Midbrain (tissue), 1 donor: Measurements from ENCODE around the gene CDX1.

Experiments
- DNase-seq: peaks from one replicate; lab custom pipeline; 2025; lab: John Stamatoyannopoulos, UW

The CDX1 gene

DNA sequence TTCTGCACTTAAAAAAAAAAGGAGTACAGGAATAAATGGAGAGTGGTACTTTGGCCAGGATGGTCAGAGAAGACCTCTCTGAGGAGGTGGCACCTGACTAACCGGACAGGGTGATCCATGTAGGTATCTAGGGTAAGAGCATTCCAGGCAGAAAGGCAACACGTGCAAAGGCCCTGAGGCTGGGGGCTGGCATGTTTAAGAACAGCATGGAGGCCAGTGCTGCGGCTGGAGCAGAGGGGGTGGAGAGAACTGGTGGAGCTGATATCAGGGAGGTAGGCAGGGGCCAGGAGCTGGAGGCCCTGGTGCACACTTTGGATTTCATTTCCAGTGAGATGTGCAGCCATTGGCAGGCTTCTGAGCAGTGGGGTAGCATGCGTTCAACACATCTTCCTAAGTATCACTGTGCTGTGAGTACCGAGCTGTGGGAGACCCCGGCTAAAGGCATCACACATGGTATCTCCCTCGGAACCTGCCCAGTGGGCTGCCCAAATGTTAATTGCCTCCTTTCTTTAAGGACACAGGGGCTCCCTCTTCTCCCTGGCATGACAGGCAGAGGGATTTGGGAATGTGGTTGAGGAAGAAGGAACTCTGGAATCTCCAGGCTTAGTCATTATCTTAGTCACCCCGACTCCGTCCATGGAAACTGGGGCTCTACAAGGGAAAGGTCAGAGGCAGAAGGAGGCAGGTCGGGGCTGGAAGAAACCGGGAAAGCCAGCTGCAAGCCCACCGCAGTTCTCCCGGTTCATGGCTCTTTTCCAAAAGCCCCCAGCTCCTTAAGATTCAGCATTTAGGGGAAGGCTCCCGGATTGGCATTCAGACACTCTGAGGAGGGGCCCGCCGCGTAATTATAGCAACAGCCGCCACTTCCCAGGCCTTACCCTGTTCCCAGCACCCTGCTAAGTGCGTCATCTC, 41.9 kb downstream of the CDX1 start:
- DNase-seq, result no peak

DNA sequence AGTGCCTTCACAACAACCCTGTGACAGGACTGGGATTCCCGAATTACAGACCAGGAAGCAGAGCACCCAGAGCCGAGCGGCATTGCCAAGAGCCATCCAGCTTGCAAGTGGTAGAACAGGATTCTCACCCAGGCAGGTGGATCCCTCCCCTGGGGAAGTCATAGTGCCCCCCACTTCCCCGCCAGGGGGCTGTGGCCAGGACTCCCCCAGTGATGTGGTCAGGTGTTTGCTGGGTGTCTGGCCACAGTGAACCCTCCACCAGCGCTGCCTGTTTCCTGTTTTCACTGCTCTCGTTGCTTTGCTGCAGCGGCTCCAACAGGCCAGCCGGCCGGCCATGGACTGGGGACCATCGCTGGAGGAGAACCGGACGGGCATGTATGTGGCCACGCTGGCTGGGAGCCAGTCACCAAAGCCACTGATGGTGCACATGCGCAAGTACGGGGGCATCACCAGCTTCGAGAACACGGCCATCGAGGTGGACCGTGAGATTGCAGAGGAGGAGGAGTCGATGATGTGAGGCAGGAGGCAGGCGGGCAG, 42.6 kb downstream of the CDX1 start:
- no peak for DNase-seq

DNA sequence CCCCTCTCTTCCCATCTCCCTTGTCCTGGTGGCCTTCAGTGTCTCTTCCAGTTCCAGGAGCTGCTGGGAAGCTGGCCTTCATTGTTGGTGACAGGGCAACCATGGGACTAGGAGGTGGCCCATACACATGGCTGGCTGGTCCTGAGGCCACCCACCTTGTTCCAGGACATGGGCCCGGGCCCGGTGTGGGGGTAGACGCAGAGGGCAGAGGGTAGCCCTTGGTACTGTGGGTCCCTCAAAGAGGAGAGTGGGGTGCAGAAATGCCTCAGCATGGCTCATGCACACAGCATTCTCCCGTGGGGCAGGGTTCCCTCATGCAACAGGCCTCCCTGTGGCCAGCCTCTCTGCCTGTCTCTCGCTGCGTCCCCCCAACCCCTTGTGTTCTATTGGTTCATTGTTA, 44.1 kb downstream of the CDX1 start:
- DNase-seq, result no peak

DNA sequence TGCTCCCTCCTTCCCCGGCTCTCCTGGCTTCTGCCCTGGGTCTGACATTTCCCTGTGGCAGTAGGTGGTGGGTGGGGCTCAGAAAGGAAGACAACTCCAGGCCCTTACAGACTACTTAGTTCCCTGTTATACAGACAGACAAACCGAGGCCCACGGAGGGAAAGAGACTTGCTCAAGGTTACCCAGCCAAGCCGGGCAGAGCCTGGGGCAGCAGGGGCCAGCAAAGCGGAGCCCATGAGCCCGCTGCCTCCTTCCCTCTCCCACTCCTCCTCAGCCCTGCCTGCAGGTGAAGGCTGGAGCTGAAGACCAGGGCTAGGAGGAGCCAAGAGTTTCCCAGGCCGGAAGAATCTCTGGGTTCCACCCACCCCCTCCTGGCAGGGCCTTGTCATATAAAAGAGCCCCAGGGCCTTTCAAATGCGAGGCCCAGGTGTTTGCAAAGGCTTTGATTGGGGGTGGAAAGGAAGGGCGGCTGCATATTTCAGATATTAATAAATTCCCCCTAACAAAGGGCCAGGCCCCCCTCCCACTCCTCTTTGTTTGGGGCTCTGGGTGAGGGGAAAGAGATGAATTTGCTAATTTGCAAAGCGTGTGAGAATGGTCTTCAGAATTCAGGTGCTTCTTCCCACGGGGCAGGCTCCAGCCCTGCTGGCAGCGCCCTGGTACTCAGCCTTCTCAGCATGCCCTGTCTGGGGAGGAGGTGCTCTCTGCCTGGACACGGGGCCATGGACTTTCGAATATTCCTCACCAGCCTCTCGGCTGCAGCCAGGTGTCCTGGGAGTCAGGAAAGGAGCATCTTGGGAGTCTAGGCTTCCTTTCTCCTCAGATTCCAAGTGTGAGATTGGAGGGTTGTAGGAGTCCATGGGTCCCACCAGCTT, 44.8 kb downstream of the CDX1 start:
- no peak for DNase-seq

DNA sequence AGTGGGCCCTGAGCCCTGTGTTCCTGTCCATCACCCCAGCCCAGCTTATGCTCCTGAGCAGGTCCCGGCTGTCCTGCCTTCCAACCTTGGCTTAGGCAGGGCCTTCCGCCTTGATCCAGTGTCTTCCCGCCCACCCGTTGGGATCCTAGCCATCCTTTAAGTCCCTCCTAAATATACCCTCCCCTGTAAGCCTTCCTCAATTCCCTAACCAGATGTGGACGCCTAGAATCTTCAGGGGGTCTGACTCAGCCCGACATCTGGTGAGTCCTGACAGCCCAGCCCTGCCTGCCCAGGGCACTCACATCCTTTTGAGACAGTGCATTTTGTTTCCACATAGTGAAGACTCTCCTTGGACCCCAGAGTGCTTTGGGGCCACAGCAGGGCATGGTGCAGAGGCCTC, 47.0 kb downstream of the CDX1 start:
- no peak for DNase-seq

DNA sequence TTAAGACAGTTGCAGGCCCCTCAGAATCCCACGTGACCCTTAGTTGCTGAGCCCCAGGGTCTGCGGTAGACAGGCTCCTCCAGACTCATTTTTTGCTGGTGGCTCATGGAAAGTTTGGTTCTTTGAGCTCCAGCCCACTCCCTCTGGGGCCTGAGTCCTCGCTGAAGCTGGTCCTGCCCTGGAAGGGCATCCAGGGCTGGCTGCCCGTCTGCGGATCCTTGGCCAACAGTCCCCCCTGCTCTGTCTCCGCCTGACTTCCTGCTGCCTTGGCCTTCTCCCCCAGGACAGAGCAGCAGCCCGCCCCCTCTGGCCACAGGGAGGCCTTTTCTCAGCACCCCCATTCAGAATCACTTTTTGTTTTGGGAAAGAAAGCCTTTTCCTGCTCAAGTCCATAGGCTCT, 47.7 kb downstream of the CDX1 start:
- DNase-seq, result no peak

DNA sequence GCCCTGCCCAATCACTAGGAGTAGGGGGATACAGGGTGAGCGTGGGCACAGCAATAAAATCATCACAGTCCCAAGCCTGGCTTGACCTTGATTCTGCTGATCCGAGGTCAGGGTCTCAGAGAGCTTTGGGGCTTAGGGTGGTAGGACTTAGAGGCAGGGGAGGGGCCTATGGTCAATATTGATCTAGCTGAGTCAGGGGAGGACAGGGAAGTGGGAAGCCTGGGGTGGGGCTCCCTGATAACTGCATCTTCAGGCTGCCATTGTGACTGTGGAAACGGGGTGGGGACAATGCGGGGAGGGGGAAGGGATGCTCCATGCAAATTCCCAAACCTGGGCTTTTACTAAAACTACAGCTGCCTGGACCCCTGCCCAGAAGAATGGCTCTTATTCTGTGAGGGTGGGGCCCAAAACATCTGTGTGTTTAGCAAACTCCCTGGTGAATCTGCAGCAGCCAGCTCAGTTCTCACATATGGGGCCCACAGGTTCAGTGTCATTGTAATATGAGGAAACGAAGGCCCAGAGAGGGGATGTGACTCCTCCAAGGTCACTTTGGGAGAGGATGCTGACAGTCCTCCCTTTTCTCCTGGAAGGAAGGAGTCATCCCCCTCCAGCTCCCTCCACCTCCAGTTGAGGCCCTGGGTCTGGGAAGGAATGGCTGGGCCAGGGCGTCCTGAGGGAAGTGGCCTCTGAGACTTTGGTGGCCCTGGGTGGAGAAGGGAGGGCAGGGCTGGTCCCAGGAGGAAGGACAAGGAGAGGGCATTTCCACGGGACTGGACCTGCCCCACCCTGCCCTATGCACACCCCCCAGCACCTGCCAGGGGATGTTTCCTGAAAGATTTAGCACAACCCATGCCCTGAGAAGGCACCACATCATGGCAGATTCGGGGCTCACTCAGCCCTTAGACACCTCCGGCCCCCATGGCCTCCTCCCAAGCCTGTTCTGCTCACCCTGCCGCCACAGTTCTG, 49.7 kb downstream of the CDX1 start:
- DNase-seq, result no peak

DNA sequence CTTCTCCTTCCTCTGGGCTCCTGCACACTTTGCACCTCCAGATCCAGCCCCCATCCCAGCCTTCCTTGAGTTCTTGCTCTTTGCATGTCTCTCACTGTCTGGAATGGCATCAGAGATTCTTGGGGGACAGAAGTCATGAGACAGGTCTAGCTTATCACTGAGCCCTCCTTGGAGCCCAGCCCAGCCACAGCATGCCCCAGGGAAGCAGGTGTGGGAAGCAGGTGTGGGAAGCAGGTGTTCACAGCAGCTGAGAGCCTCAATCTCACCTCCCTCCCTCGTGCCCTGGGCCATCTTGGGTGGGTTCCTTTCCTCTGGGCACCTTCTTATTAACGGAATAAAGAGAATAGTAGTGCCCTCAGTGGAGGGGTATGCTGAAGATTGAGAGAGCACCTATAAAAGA, 50.5 kb downstream of the CDX1 start:
- DNase-seq, result no peak

DNA sequence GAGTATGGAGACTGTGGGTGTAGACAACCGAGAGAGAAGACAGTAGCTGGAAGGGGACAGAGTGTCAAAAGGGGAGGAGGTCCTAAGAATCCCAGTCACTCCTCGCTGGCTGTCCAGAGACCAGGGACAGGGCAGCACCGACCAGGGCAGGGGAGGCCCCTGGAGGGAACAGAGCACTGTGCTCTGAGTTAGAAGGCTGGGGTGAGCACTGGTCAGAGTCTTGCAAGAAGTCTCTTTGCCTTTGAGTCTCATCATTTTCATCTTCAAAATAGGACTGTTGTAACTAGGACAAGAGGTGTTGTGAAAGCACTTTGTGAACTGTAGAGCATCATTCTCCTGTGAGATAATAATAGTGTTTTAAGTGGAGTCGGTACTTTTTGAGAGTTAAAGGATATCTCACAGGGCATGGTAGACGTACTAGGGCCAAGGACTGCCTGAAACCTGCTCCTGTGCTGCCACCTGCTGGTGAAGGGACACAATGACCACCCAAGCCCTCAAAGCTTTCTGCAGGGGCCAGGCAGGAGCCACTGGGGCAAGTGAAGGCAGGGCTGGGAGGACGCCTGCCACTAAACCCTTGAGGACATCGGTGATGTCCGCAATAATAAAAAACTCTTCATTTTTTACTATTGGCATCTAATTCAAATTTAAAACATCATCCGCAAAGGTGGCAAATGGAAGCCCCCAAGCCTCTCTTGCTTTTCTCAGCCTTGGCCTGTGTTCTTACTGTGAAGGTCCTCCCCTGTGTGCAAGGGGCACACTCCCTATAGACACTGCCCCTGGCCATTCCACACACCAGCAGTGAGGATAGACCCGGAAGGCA, 51.5 kb downstream of the CDX1 start:
- peak; percentile 84 for DNase-seq

DNA sequence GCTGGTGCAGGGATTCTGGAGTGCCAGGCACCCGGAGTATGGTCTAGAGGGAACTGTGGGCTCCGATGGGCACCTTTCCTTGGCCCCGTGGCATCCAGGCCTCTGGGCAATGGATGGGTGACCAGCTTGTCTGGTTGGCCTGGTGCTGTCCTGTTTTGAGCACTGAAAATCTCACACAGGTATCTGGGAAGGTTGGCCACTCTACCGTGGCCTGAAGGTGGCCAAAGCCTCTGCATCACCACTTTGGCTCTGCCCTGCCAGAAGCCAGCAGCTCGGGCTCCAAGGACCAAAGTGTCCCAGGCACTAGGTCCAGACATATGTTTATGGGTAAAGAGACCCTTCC, 52.1 kb downstream of the CDX1 start:
- no peak for DNase-seq

DNA sequence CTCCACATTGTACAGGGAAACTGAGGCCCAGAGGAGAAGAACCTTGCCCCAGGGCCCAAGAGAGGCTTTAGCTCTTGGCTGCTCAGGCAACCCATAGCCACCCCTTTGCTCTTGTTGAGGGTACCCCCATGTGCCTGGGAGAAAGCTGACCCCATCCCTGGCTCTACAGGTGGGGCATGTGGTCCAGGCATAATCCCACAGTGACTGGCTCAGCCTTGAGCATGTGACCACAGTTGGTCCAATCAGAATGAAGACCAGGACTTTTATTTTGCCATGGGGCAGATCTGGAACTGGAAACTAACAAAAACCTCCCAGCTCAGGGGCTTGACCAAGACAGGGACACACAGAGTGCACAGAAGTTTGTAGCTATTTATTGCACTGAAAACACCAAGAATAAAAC, 52.6 kb downstream of the CDX1 start:
- no peak for DNase-seq

DNA sequence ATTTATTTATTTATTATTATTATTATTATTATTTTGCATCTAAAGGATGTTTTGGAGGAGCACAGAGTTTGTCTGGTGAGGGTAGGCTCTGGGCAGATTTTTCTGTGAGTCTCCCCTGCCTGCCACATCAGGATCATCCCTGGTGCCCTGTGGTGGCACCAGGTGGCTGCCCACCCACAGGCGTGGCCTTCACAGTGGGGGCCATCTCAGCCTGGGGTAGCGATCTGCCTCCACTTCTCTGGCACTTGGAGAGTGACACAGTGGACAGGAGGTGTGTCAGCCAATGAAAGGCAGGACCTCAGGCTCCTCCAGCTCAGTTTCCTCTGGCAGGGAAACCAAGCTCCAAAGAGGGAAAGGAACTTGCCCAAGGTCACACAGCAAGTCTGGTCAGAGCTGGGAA, 53.3 kb downstream of the CDX1 start:
- DNase-seq, result no peak

DNA sequence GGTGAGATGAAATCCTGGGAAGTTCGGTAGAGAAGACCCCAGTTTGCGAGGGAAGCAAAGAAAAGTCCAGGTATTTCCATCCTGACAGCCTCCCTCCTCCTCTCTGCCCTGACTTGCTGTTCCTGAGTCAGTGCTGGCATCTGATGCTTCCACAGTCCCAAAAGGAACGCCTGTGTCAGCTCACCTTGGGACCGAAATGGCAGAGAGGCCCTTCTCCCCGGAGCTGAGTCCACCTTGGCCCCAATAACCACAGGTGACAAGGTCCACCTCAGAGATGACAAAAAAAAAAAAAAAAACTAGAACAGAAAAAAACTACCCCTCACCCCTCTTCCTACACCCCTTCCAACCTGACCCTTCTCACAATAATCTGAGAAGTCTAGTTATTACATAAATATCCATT, 54.9 kb downstream of the CDX1 start:
- no peak for DNase-seq

DNA sequence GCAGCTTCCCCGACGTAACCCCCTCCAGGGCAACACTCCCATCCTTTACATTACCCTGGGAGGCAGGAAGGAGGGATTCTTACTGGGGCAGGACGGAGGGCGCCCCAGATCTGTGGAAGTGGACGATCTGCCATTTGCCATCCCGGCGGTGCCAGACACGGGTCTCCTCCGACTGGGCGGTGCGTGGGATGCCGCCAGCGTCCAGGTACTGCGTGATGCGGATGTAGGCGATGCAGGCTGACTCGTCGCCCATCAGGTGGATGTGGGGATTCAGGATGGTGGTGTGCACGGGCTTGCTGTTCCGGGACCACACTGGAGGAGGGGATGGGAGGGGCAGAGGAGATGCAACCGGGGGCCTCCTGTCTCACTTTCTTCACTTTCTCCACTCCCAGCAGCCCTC, 56.3 kb downstream of the CDX1 start:
- DNase-seq, result no peak

DNA sequence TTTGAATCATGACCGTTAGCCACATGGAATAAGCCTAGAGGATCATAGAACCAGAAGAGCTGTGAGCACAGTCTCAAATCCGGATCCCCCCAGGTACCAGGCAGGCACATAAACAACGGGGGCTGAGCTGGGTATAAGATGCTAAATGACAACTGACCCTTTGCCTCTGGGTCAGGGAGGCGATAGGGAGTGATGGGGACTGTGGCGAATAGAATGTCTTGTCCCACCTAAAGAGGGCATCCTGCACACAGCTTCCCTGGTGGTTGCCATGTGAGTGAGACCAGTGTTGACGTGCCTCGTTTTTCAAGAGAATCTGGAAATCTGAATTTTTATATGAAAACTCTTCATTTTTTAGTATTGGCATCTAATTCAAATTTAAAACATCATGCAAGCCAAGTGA, 56.9 kb downstream of the CDX1 start:
- DNase-seq, result no peak

DNA sequence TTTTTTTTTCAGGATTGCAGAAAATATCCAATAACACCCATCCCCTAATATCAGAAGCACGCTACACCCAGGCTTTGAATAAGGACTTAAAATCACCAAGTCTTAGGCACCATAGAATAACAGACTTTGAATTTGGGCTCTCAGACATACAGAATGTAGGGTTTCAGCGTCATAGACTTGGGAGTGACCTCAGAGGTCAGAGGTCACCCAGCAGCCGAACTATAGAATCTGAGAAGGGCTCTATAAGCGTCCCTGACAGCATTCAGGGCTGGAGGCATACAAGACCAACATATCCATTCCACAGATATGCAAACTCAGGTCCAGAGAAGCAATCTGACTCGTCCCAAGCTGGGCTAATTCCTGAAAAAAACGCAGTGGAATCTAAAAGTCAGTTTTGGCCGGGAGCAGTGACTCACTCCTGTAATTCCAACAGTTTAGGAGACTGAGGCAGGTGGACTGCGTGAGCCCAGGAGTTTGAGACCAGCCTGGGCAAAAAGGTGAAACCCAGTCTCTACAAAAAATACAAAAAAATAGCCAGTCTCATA, 58.0 kb downstream of the CDX1 start:
- no peak for DNase-seq

DNA sequence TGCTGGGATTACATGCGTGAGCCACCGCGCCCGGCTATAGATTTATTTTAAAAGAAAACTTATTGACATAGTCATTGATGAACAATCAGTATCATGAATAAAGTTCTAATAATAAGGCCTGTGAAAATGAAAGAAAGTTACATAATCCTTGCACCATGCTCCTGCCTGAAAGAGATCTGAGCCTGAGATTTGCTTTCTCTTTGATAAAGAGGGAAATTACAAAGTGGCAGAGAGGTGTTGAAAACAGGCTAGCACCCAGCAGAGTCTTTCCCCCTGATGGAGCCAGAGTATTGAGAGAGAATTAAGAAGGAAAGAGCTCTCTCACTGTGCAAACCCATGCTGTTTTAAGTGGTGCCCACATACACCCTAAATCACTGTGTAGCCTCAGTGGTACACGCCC, 60.5 kb downstream of the CDX1 start:
- DNase-seq, result no peak

DNA sequence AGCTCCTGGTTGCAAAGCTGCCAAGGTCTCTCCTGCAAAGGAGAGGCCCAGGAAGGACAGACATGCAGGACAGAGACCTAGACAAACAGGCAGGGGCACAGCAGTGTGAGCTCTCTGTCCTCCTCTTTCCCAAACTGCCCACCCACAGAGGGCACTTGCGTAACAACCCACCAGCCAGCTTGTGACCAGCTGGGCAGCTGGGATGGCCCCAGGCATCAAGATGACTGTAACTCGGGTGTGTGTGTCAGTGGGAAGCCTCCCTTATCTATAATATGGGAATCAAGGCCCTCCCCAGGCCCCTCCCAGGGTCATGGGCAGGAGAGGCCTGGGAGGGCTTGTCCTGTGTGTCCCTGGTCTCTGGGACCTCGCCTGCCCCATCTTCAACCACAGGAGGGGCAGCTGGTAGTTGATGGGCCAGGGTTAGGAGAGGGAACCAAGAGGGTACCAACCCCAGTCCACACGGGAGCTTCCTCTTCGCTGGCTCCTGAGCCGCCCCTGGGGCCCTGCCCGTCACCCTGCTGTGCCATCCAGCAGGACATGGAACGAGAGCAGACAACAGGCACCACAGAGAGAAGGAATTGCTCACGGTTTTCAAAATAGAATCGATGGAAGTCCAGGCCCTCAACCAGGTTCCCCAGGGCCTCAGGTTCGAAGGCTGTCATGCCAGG, 61.2 kb downstream of the CDX1 start:
- no peak for DNase-seq

DNA sequence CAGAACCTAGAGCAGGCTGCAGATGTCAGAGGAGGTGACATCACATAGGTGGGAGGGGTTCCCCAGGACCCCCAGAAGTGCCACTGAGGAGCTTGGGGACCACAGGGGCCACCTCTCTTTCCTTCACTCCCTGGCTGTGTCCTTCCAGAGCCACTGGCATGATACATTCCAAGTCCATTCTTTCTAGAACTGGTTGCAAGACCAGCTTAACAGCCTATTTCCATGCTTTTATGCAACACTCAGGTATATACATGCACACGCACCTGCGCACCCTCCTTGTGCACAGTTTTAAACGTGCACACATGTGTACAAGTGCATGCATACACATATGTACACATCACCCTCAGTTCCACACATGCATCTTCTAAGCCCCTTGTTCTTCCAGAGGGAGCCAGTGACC, 63.0 kb downstream of the CDX1 start:
- no peak for DNase-seq

DNA sequence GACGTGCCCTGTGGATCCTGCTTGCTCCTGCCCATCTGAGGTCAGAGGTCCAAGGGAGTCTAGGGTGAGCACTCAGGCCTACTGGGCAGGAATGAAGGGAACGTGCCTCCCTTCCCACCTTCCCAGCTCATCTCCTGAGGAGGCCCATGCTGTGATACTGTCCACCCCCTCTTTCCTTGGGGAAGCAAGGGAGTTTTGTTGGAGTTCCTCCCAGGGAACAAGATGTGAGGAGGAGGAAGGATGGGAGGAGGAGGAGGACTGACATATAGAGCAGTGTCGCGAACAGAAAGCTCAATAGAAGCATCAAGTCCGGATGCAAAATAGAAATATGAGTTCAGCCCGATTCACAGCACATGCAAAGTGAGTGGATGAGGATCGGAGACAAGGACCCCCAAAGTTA, 64.3 kb downstream of the CDX1 start:
- no peak for DNase-seq
